ENCODE results near the gene CDK17.

Gene CDK17

GRCh38 chr12:96234591-96235483 lies 165.4 kb downstream of the CDK17 start:
- no peak for TF ChIP-seq BACH2 (CRISPR knock-in tag; IDR thresholded peaks at IDR 0.05; ENCODE audit: borderline replicate concordance)
- no peak for TF ChIP-seq PPARA (CRISPR knock-in tag; IDR thresholded peaks at IDR 0.05; ENCODE audit: borderline replicate concordance)
- no peak for TF ChIP-seq PATZ1 (CRISPR knock-in tag; IDR thresholded peaks at IDR 0.05; ENCODE audit: borderline replicate concordance)
- no peak for TF ChIP-seq RARB (CRISPR knock-in tag; IDR thresholded peaks at IDR 0.05)
- TF ChIP-seq CSDC2 (CRISPR knock-in tag; IDR thresholded peaks at IDR 0.05) = no peak
- no peak for TF ChIP-seq POU6F1 (CRISPR knock-in tag; IDR thresholded peaks at IDR 0.05; ENCODE audit: borderline replicate concordance, low read depth)
- TF ChIP-seq TOX (CRISPR knock-in tag; IDR thresholded peaks at IDR 0.05; ENCODE audit: borderline replicate concordance) = no peak
- no peak for ATAC-seq

GRCh38 chr12:96233939-96234461 lies 166.2 kb downstream of the CDK17 start:
- ATAC-seq = peak; percentile 64
- TF ChIP-seq ZNF70 (CRISPR knock-in tag; IDR thresholded peaks at IDR 0.05) (no peak), ESRRG (CRISPR knock-in tag; IDR thresholded peaks at IDR 0.05) (no peak)

GRCh38 chr12:96233168-96233567 lies 167.1 kb downstream of the CDK17 start:
- ATAC-seq = no peak
- TF ChIP-seq ZC3H10 (CRISPR knock-in tag; IDR thresholded peaks at IDR 0.05) = no peak
- no peak for TF ChIP-seq BACH2 (CRISPR knock-in tag; IDR thresholded peaks at IDR 0.05; ENCODE audit: borderline replicate concordance)
- no peak for TF ChIP-seq PATZ1 (CRISPR knock-in tag; IDR thresholded peaks at IDR 0.05; ENCODE audit: borderline replicate concordance)
- no peak for TF ChIP-seq POU6F1 (CRISPR knock-in tag; IDR thresholded peaks at IDR 0.05; ENCODE audit: borderline replicate concordance, low read depth)
- no peak for TF ChIP-seq ZNF565 (CRISPR knock-in tag; conservative IDR thresholded peaks at IDR 0.05; ENCODE audit: low read depth)
- TF ChIP-seq CSRNP3 (CRISPR knock-in tag; IDR thresholded peaks at IDR 0.05) = no peak
- no peak for TF ChIP-seq OSR1 (CRISPR knock-in tag; IDR thresholded peaks at IDR 0.05)
- TF ChIP-seq ZFP30 (CRISPR knock-in tag; IDR thresholded peaks at IDR 0.05) = no peak
- TF ChIP-seq SNAI2 (CRISPR knock-in tag; IDR thresholded peaks at IDR 0.05) = no peak
- no peak for TF ChIP-seq TCF4 (CRISPR knock-in tag; IDR thresholded peaks at IDR 0.05; ENCODE audit: borderline replicate concordance)
- TF ChIP-seq ISL1 (CRISPR knock-in tag; IDR thresholded peaks at IDR 0.05) = no peak
- no peak for TF ChIP-seq ZNF70 (CRISPR knock-in tag; IDR thresholded peaks at IDR 0.05)
- TF ChIP-seq CREB5 (CRISPR knock-in tag; IDR thresholded peaks at IDR 0.05; ENCODE audit: low read depth) = no peak
- TF ChIP-seq ESRRG (CRISPR knock-in tag; IDR thresholded peaks at IDR 0.05) = no peak
- no peak for TF ChIP-seq TSHZ2 (CRISPR knock-in tag; IDR thresholded peaks at IDR 0.05)
- TF ChIP-seq GLIS3 (CRISPR knock-in tag; IDR thresholded peaks at IDR 0.05) = no peak
- TF ChIP-seq TOX (CRISPR knock-in tag; IDR thresholded peaks at IDR 0.05; ENCODE audit: borderline replicate concordance) = no peak
